A549 (cell line): Measurements from ENCODE around the gene NT5DC2. TPM values are rescaled to one million over a fixed set of nuclear protein-coding genes. Genes with fewer than 3 reads are reported as not detected.

Experiments
- ATAC-seq, 2 experiments: fragments of 200-7000 bp in 1 of 2; fragments of >200 bp in 1 of 2; cut with Nextera tagmentation in 1 of 2; cut with Tn5 transposase in 1 of 2; 3 replicates each; pipeline versions ENCODE4 v1.8.0 to v1.9.1; 2018 to 2020; ENCODE audit warnings: mild to moderate bottlenecking in 1 of 2, moderate library complexity in 1 of 2
- CTCF ChIA-PET: fragments of 300-600 bp; sonication (Branson Sonifier 250); formaldehyde crosslinking; extraction: SDS; loops from one replicate; lab custom pipeline; 2021; ENCODE audit warnings: antibody characterized with exemption, inconsistent platforms; lab: Yijun Ruan, JAX
- POLR2A ChIA-PET: fragments of 350-600 bp; formaldehyde crosslinking; extraction: SDS; loops from one replicate; lab custom pipeline; 2021; ENCODE audit warnings: antibody characterized with exemption, inconsistent platforms; lab: Yijun Ruan, JAX
- DNase-seq, 2 experiments: peaks; one replicate each; pipeline versions ENCODE4 v3.0.0 to v3.0.0-alpha.2; 2011 to 2016; ENCODE audit warnings: low read depth in 1 of 2, low spot score in 1 of 2
- FAIRE-seq: peaks from 2 replicates; lab custom pipeline; 2011; peaks lifted over from hg19 to GRCh38; lab: Jason Lieb, UNC
- H3K27ac ChIP-seq, 2 experiments: fragments of >200 bp; sonication (Bioruptor Twin); formaldehyde crosslinking; 3 replicates each; pipeline ENCODE4 v1.5.1; 2016 to 2017
- H3K4me1 ChIP-seq: fragments of >200 bp; sonication (Bioruptor Twin); formaldehyde crosslinking; 3 replicates; pipeline ENCODE4 v1.6.1; 2016
- H3K4me2 ChIP-seq: fragments of >200 bp; sonication (Bioruptor Twin); formaldehyde crosslinking; 3 replicates; pipeline ENCODE4 v1.6.1; 2016
- H3K4me3 ChIP-seq: fragments of >200 bp; sonication (Bioruptor Twin); formaldehyde crosslinking; 3 replicates; pipeline ENCODE4 v1.5.1; 2016
- H3K9me3 ChIP-seq: fragments of >200 bp; sonication (Bioruptor Twin); formaldehyde crosslinking; 3 replicates; pipeline ENCODE4 v1.6.1; 2016
- BHLHE40 ChIP-seq: IDR thresholded peaks from 2 replicates; pipeline ENCODE4 v1.6.1; 2012; ENCODE audit warnings: low read depth, low read length, inconsistent platforms
- CHD2 ChIP-seq: fragments of 150-350 bp; IDR thresholded peaks from 2 replicates; pipeline ENCODE4 v1.6.1; 2014; ENCODE audit warnings: low read length; ENCODE audit not compliant: partially characterized antibody
- CHD4 ChIP-seq: fragments of 200-600 bp; sonication (generic); IDR thresholded peaks from 2 replicates; pipeline ENCODE4 v1.6.1; 2016; ENCODE audit warnings: antibody characterized with exemption, mild to moderate bottlenecking, borderline replicate concordance
- EHF ChIP-seq: fragments of 250-450 bp; sonication (Bioruptor Pico); IDR thresholded peaks from 2 replicates; pipeline ENCODE4 v1.5.0; 2020; ENCODE audit warnings: mild to moderate bottlenecking
- EHMT2 ChIP-seq: fragments of 200-600 bp; sonication (generic); IDR thresholded peaks from 2 replicates; pipeline ENCODE4 v1.6.1; 2016; ENCODE audit warnings: antibody characterized with exemption, low read depth, mild to moderate bottlenecking, moderate library complexity
- EP300 ChIP-seq, 2 experiments: fragments of >200 bp; sonication (Bioruptor Twin); formaldehyde crosslinking; IDR thresholded peaks; 2 replicates in 1 of 2; 3 replicates in 1 of 2; pipeline ENCODE4 v1.6.1; 2016 to 2017
- ESRRA ChIP-seq: fragments of 150-350 bp; IDR thresholded peaks from 2 replicates; pipeline ENCODE4 v1.6.1; 2014; ENCODE audit warnings: mild to moderate bottlenecking, low read length, borderline replicate concordance
- HOXB13 ChIP-seq: fragments of 250-450 bp; sonication (Bioruptor Pico); IDR thresholded peaks from 2 replicates; pipeline ENCODE4 v1.5.0; 2020; ENCODE audit warnings: low read depth, mild to moderate bottlenecking, moderate library complexity
- JUN ChIP-seq, 2 experiments: fragments of >200 bp; sonication (Bioruptor Twin); formaldehyde crosslinking; IDR thresholded peaks; 2 replicates in 1 of 2; 3 replicates in 1 of 2; pipeline ENCODE4 v1.6.1; 2016 to 2017
- NPAS2 ChIP-seq: fragments of 250-450 bp; sonication (Bioruptor Pico); IDR thresholded peaks from 2 replicates; pipeline ENCODE4 v1.8.0; 2022; ENCODE audit warnings: mild to moderate bottlenecking, moderate library complexity, borderline replicate concordance
- NR3C1 ChIP-seq: fragments of >200 bp; sonication (Bioruptor Twin); formaldehyde crosslinking; IDR thresholded peaks from 3 replicates; pipeline ENCODE4 v1.6.1; 2017
- POLR2AphosphoS2 ChIP-seq: conservative IDR thresholded peaks from 2 replicates; pipeline ENCODE4 v1.6.1; 2012; ENCODE audit warnings: low read length, improper control_type of control experiment, inconsistent platforms
- RARB ChIP-seq: fragments of 250-450 bp; sonication (Bioruptor Pico); IDR thresholded peaks from 2 replicates; pipeline ENCODE4 v1.8.0; 2021; ENCODE audit warnings: mild to moderate bottlenecking, moderate library complexity
- RCOR1 ChIP-seq: fragments of 150-350 bp; IDR thresholded peaks from 2 replicates; pipeline ENCODE4 v1.6.1; 2014; ENCODE audit warnings: antibody characterized with exemption, low read length, low read depth
- REST ChIP-seq: fragments of 200-600 bp; sonication (generic); IDR thresholded peaks from 2 replicates; pipeline ENCODE4 v1.6.1; 2016; ENCODE audit warnings: antibody characterized with exemption, mild to moderate bottlenecking, moderate library complexity
- RNF2 ChIP-seq: fragments of 200-600 bp; sonication (generic); IDR thresholded peaks from 2 replicates; pipeline ENCODE4 v1.6.1; 2016; ENCODE audit warnings: low read depth, mild to moderate bottlenecking, antibody characterized with exemption, moderate library complexity, borderline replicate concordance
- SREBF2 ChIP-seq: fragments of 450-650 bp; IDR thresholded peaks from 2 replicates; pipeline ENCODE4 v1.6.1; 2014; ENCODE audit warnings: mild to moderate bottlenecking, moderate library complexity
- TFCP2L1 ChIP-seq: fragments of 250-450 bp; sonication (Bioruptor Pico); IDR thresholded peaks from 2 replicates; pipeline ENCODE4 v1.5.0; 2021; ENCODE audit warnings: mild to moderate bottlenecking
- TP53 ChIP-seq: fragments of 250-450 bp; sonication (Bioruptor Pico); IDR thresholded peaks from 2 replicates; pipeline ENCODE4 v1.5.0; 2021; ENCODE audit warnings: mild to moderate bottlenecking, moderate library complexity
- WGBS: methylation state at CpG from one replicate; pipeline ENCODE4 v1.1.6; 2017; ENCODE audit errors: missing lambda C conversion rate; 5-methylcytosine and 5-hydroxymethylcytosine counted together
- polyA plus RNA-seq, 4 experiments: library from polyadenylated mRNA; depleted of rRNA in 3 of 4; stranded (reverse); fragments of >200 nt; fragmentation: RNase III in 1 of 4; extraction: RNeasy Plus Mini Kit Qiagen cat#74134 plus additional on column Dnase treatment in 1 of 4; gene quantifications; 2 replicates in 3 of 4; 3 replicates in 1 of 4; pipeline ENCODE4 v1.2.3, GENCODE V29; 2011 to 2017
- TF ChIP-seq, protein P1 (sequence below): IDR thresholded peaks from 2 replicates; pipeline ENCODE4 v1.6.1; 2012
- TF ChIP-seq, protein P2 (sequence below): fragments of >200 bp; sonication (Bioruptor Twin); formaldehyde crosslinking; IDR thresholded peaks from 2 replicates; pipeline ENCODE4 v1.6.1; 2016
- TF ChIP-seq, protein P3 (sequence below): IDR thresholded peaks from 2 replicates; pipeline ENCODE4 v1.6.1; 2012; ENCODE audit warnings: low read depth, borderline replicate concordance

The NT5DC2 gene
- polyA plus RNA-seq, 2 of the 4 experiments (the other 2 are of a cell fraction) = 23.2 to 81.1 TPM

DNA sequence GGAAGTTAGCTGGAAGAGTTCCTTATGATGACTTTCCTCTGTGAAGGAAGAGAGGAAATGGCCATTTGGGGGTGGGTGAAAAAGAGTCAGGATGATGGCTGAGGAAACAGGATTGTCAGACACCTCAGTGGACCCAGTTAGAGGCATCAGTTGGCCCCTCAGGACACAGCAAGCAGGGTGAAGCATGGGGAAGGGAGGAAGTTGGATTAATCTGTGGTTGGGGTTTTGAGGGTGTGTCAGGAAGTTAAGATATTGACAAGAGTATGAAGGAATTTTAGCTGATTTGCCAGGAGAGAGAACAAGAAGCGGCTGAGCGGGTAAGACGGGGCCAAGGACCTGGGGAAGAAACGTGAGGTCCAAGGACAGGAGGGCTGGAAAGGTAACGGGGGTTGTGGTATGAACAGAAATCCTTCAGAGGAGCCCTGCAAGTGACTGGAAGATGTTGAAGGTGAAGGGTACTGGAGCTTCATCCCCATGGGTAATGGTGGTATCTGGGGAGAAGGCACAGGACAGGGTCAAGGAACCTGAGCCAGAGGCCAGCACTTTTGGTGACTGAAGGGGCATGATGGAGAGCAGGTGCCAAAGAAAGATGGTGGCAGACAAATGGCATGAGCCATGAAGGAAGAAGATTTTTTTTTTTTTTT is 5.5 kb upstream of the NT5DC2 start:
- H3K4me1 ChIP-seq = peaks cover 14% of the 10 kb centered on the region
- no peak overlapping the region for H3K27ac ChIP-seq
- TF ChIP-seq CHD2 (no peak), CHD4 (no peak), EHF (CRISPR knock-in tag) (no peak), BHLHE40 (no peak), SREBF2 (no peak)
- TF ChIP-seq, protein P1, sequence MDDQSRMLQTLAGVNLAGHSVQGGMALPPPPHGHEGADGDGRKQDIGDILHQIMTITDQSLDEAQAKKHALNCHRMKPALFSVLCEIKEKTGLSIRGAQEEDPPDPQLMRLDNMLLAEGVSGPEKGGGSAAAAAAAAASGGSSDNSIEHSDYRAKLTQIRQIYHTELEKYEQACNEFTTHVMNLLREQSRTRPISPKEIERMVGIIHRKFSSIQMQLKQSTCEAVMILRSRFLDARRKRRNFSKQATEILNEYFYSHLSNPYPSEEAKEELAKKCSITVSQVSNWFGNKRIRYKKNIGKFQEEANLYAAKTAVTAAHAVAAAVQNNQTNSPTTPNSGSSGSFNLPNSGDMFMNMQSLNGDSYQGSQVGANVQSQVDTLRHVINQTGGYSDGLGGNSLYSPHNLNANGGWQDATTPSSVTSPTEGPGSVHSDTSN = no peak
- H3K4me2 ChIP-seq = no peak overlapping the region; the same call in 2 of the 3 replicates
- no peak overlapping the region for H3K4me3 ChIP-seq
- 94% methylated on average over 5 of the region's 5 CpGs for WGBS
- FAIRE-seq = no peak
- no peaks in the 10 kb centered on the region for H3K9me3 ChIP-seq
- no peak for ATAC-seq
- CTCF ChIA-PET = no interaction called here
- DNase-seq = no peak
- POLR2A ChIA-PET = interaction anchor here (1.0 kb wide), 1 partner anchor 132 kb away, joined by 3 read pairs; no protein-coding TSS in a partner anchor

GRCh38 chr3:52537726-52538421 is 4.2 kb upstream of the NT5DC2 start:
- TF ChIP-seq POLR2AphosphoS2 (no peak), NR3C1 (no peak), HOXB13 (CRISPR knock-in tag) (no peak), EP300 (IDR thresholded peaks at IDR 0.05) (no peak), TP53 (CRISPR knock-in tag) (no peak), RCOR1 (no peak), RARB (CRISPR knock-in tag) (no peak), TFCP2L1 (CRISPR knock-in tag) (no peak), CHD4 (no peak), NPAS2 (CRISPR knock-in tag) (no peak), BHLHE40 (no peak), REST (no peak), JUN (IDR thresholded peaks at IDR 0.05) (no peak), RNF2 (no peak), EHF (CRISPR knock-in tag) (no peak), ESRRA (no peak), EHMT2 (no peak)
- TF ChIP-seq, protein P2, sequence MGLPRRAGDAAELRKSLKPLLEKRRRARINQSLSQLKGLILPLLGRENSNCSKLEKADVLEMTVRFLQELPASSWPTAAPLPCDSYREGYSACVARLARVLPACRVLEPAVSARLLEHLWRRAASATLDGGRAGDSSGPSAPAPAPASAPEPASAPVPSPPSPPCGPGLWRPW = no peak
- TF ChIP-seq, protein P3, sequence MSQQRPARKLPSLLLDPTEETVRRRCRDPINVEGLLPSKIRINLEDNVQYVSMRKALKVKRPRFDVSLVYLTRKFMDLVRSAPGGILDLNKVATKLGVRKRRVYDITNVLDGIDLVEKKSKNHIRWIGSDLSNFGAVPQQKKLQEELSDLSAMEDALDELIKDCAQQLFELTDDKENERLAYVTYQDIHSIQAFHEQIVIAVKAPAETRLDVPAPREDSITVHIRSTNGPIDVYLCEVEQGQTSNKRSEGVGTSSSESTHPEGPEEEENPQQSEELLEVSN = no peak
- Histone ChIP-seq H3K4me3 (peak overlapping the region; percentile 73), H3K4me1 (peaks cover 14% of the 10 kb centered on the region), H3K9me3 (no peaks in the 10 kb centered on the region), H3K27ac (peak overlapping the region in 1 of 2 experiments; percentile 95; a peak in 1 of 6 replicates), H3K4me2 (peak overlapping the region; percentile 85)
- DNase-seq (no peak), ATAC-seq (no peak), FAIRE-seq (no peak)
- WGBS = 98% methylated on average over 7 of the region's 7 CpGs
- POLR2A ChIA-PET = no interaction called here
- CTCF ChIA-PET = no interaction called here
